Right renal cortex interstitium (tissue), 3 donors: Measurements from ENCODE around the gene TRA2B. TPM values are rescaled to one million over a fixed set of nuclear protein-coding genes. Genes with fewer than 3 reads are reported as not detected.

Source experiments
- DNase-seq, 3 donors: peaks; one replicate each; pipeline ENCODE4 v3.0.0-alpha.2; 2013; ENCODE audit warnings: low read depth in 3 of 3, low spot score in 2 of 3
- polyA plus RNA-seq, 3 donors: library from polyadenylated mRNA; unstranded; fragments of 120-200 nt; gene quantifications; one replicate each; pipeline ENCODE4 v1.2.1, GENCODE V29; 2013; ENCODE audit not compliant: insufficient read length in 3 of 3

The TRA2B gene
- polyA plus RNA-seq, 3 donors, result 276 to 294 (median 288) TPM

DNA sequence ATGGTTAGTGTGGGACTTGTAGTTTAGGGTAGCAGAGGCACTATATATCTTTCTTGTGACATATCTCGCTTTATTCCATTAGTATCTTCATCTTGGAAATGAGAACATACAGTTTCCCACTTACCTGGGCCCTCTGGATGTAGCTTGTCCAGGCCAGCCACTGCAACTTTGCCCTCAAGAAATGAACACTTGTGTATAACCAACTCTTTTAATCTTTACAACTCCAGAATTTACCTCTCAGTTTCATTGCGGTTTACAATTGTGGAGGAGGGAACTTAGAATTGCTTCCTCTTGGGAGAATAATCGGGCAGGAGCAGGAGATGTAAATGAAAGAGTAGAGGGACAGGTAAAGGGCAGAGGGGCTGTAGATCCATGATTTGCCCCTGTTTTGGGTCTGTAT is 18.4 kb upstream of the TRA2B start:
- no peak for DNase-seq

- no peak for DNase-seq
Observed at GRCh38 chr3:185954366-185954723, 16.5 kb upstream of the TRA2B start.

GRCh38 chr3:185950728-185951127 is 12.9 kb upstream of the TRA2B start:
- no peak for DNase-seq

DNA sequence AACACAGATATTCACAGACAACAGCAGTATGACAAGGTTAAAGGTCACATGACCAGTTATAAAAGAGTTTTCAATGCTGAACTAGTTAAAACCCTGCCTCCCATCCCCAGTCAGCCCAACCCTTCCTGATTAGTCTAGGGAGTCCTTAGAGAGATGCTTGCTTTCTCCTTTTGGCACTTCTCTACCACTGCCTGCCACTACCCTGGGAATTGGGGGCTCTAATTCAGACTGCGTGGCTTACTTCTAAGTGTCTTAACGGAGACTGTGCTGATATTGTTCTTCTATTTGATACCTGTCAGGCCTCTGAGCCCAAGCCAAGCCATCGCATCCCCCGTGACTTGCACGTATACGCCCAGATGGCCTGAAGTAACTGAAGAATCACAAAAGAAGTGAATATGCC is 11.7 kb upstream of the TRA2B start:
- no peak for DNase-seq

DNA sequence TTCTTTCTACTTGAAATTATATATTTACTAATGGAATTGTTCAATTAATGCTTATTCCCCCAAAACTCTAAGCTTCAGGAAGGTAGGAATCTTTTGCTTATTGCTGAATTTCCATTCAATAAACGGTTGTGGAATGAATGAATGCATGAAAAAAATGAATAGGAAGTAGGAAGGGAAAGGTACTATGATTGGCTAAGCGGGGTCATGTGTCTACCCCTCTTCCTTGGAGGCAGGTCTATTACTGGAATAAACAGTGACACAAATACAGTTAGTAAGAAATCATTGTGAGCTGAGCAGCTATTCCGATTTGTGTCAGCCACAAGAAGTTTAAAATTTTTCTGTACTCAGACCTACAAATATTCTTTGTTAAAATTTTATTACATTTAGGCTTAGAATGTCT is 10.5 kb upstream of the TRA2B start:
- DNase-seq, result no peak

DNA sequence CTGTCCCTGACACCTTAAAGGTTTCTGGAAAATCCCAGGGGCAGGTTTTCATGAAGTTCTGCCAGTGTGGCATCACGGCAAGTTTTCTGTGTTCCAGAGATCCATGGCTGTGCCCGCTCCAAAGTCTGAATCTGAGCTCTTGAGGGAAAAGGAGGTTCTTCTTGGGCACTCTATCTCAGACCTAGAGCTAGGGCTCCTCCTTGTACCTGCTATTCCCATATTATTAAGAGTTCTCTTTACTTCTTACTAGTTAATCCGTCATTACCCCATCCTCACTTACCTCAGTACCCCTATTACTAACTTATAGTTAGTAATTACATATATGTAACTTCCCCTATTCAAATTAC is 5.9 kb upstream of the TRA2B start:
- no peak for DNase-seq

DNA sequence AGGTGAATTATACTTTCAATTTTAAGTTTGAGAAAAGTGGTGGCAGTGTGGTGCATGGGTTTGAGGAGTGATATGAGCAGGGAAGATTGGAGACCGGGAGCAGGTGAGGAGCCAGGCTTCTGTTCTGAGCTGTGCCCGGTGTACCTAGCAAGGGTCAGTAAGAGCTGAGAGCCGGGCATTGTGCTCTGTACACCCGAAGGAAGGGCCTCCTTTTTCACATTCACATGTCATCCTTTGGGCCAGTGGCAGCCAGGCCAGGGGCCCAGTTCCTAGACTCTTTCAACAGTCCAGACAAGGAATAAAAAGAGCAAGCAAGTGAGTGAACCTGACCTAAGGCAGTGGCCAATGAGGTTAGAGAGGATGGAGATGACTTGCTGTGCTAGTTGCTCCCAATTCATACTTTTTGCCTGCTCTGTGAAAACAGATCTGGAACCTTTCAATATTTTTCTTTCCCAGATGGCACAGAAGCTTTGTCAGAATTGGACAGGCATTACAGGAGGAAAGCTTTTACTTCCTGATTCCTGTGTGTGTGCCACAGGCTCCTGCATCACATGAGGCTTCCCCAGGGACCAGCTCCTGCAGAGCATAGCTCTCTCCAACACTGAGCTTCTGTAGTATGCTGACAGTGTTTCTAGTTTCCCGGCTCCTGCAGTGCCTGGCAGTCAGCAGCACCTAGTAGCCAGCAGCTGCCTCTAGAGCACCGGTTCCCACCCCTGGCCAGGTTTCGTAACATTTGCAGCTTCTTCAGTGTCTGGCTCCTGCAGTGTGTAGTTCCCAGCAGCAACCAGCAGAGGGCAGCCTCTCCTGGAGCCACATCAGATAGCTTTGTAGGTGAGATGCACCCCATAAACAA is 5.3 kb upstream of the TRA2B start:
- DNase-seq, result no peak

GRCh38 chr3:185942396-185942795 is 4.6 kb upstream of the TRA2B start:
- no peak for DNase-seq

DNA sequence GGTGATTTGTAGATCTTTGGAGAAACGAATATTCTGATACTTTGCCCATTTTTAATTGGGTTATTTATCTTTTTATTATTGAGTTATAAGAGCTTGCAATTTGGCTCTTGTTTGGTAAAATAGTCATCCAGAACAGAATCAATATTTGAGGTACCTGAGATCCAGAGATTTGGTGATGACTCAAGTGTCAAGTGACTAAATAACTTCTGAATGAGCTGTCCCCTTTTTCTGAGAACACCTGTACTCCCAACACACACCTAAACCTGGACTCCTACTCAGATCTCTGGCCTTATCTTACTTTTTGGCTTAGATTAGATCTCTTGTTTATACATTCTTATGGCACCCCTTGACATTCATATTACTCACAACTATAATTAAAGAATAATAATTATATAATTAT is 3.1 kb upstream of the TRA2B start:
- DNase-seq, result no peak

GRCh38 chr3:185939721-185940120 is 1.9 kb upstream of the TRA2B start:
- DNase-seq, result no peak

- peak; percentile 81 to 86 (median 84) for DNase-seq
Observed at GRCh38 chr3:185936814-185937688, 763 bp downstream of the TRA2B start.

DNA sequence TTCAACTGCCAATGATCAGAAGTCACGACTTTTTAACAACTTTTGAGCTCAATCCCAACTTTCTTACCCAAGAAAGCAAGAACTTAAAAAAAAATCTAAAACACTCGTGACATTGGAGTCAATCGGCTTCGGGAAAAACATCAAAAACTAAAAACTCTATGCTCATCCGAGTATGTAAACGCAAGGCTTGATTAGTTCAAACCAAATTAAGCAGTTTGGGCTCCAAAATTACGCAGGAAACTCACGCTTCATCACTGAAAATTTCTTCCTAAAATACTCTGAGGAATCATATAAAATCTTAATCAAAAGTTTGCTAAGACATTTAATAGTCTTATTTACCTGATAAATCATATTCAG is 1.6 kb downstream of the TRA2B start:
- no peak for DNase-seq

GRCh38 chr3:185935465-185936272 is 2.1 kb downstream of the TRA2B start:
- DNase-seq, result no peak

GRCh38 chr3:185934767-185935464 is 2.9 kb downstream of the TRA2B start:
- DNase-seq, result no peak

DNA sequence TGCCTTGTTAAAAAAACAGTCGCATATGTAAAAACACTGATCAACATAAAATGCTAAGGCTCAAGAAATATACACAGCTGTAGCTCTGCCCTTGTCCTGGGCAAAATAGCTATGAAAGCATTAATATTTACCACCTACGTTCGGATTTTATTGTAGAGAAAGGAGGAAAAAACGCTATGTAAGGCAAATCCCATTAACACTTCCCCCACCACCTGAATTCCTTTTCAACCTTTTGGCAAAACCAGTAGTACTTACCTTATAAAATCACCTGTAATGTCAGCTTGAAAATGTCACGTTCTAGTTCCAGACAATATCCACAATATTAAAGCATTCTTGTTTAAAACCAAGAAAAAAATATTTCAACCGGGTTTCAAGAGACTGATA is 3.6 kb downstream of the TRA2B start:
- DNase-seq, result no peak

DNA sequence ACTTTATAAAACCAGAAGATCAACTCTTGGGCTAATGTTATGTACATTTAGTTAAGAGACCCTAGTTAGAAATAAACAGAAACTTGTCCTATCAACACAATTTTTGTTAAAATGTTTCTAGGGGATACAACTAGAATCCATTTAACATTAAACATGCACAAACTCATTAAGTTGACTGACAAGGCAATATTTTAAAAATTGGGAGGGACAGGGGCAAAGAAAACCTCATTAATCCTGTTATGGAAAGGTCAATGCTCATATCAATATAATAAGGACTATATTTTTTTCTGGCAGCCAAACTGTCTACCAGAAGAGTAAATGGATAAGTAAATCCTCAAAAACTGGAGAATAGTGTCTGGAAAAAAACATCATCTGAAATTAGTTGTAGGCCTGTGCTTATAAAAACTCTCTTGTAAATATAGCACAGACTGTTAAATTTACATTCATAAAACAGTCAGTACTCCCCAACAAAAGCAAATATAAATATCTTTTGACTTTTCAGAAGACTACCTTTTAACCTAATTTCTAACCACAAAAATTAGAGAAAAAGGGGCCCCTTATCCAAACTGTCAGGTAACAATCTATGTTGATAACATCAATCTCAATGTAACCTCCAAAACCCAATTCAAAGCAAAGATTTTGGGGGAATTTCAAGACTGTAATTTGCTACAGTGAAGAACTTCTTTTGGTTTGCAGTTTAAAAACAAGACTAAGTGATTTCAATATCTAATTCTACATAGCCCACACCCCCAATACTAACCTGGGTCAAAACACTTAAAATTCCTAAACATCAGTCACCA is 4.2 kb downstream of the TRA2B start:
- DNase-seq, result no peak

GRCh38 chr3:185931777-185932612 is 5.8 kb downstream of the TRA2B start:
- no peak for DNase-seq

DNA sequence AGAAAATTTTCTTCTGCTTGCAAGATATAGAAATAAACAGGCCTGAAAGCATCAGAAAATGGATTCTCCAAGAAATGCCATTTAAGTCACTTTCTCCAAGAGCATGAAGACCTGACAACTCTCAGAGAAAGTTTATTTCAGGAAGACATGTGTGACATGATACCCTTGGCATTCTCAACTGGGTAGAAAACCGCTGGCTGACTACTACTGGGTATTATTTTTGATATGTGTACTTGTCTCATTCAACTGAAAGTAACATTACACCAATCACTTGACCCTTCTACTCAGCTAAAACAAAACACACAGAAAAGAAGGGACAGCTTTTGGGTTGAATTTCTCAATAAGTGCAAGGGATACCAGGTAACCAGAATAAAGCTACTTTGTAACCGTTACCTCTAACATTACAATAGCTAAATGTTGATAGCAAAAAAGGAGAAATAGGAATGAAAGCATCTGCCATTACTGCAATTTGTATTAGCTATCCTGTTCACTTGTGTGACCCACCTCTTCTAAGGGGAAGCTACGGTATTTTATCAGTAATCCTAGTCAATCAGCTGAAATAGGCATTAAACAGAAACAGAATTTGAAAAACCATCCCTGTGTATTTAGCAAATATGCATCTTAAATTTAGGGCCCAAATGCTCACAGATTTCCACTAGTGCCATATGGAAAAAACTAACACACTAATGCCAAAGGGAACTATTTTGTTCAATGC is 7.3 kb downstream of the TRA2B start:
- no peak for DNase-seq
